Glutamatergic neuron (in vitro differentiated cells): ENCODE results near the gene HMX2. TPM values are rescaled to one million over a fixed set of nuclear protein-coding genes. Genes with fewer than 3 reads are reported as not detected.
A peak's percentile ranks its signal among the peaks of the same experiment; 100 is the strongest.

Source experiments
- DNase-seq: peaks from one replicate; pipeline ENCODE4 v3.0.0; 2022
- H3K27ac Mint-ChIP-seq: one replicate; pipeline ENCODE4 v1.8.0; 2020; ENCODE audit warnings: mild to moderate bottlenecking, mixed read lengths, inconsistent platforms; ENCODE audit not compliant: unreplicated experiment
- H3K27me3 Mint-ChIP-seq: one replicate; pipeline ENCODE4 v1.8.0; 2020; ENCODE audit warnings: mild to moderate bottlenecking, moderate library complexity, mixed read lengths, inconsistent platforms; ENCODE audit not compliant: unreplicated experiment
- H3K36me3 Mint-ChIP-seq: one replicate; pipeline ENCODE4 v1.8.0; 2020; ENCODE audit warnings: mild to moderate bottlenecking, mixed read lengths, inconsistent platforms; ENCODE audit not compliant: unreplicated experiment
- H3K4me1 Mint-ChIP-seq: one replicate; pipeline ENCODE4 v1.8.0; 2020; ENCODE audit warnings: mild to moderate bottlenecking, low read depth, mixed read lengths, inconsistent platforms; ENCODE audit not compliant: unreplicated experiment
- H3K4me3 Mint-ChIP-seq: one replicate; pipeline ENCODE4 v1.8.0; 2020; ENCODE audit warnings: mild to moderate bottlenecking, mixed read lengths, inconsistent platforms; ENCODE audit not compliant: unreplicated experiment
- H3K9me3 Mint-ChIP-seq: one replicate; pipeline ENCODE4 v1.8.0; 2020; ENCODE audit warnings: mild to moderate bottlenecking, moderate library complexity, mixed read lengths, inconsistent platforms; ENCODE audit not compliant: unreplicated experiment
- CTCF ChIP-seq: fragments of 200-600 bp; sonication (generic); IDR thresholded peaks from one replicate; pipeline ENCODE4 v1.5.0; 2021; ENCODE audit not compliant: partially characterized antibody, unreplicated experiment
- total RNA-seq: library from RNA; stranded (reverse); fragmentation: NEBNext Ultra II Directional; extraction: Animal tissue kit (Norgen Biotek cat#: 25700); gene quantifications from one replicate; pipeline ENCODE4 v1.2.1, GENCODE V29; 2021; ENCODE audit not compliant: unreplicated experiment

Gene HMX2
- total RNA-seq, 1 donor from 2014 or later = not detected

GRCh38 chr10:123139165-123139520 is 8.8 kb upstream of the HMX2 start:
- Mint-ChIP-seq H3K4me1 (peaks cover 18% of the 10 kb centered on the region), H3K4me3 (no peak overlapping the region)

GRCh38 chr10:123139521-123140163 is 8.3 kb upstream of the HMX2 start:
- Mint-ChIP-seq H3K27me3 (peaks cover 43% of the 10 kb centered on the region), H3K27ac (no peak overlapping the region), H3K36me3 (no peaks in the 10 kb centered on the region), H3K9me3 (peaks cover 13% of the 10 kb centered on the region), H3K4me3 (peak overlapping the region; percentile 59), H3K4me1 (peaks cover 17% of the 10 kb centered on the region)
- DNase-seq = no peak
- TF ChIP-seq CTCF = no peak

More at GRCh38 chr10:123139165-123139520, 8.8 kb upstream of the HMX2 start:
- no peaks in the 10 kb centered on the region for H3K36me3 Mint-ChIP-seq
- no peak overlapping the region for H3K27ac Mint-ChIP-seq
- peaks cover 42% of the 10 kb centered on the region for H3K27me3 Mint-ChIP-seq
- no peak for TF ChIP-seq CTCF
- DNase-seq = no peak
- peaks cover 15% of the 10 kb centered on the region for H3K9me3 Mint-ChIP-seq

GRCh38 chr10:123140164-123140982 is 7.6 kb upstream of the HMX2 start:
- peak overlapping the region; percentile 1 for H3K4me3 Mint-ChIP-seq
- H3K4me1 Mint-ChIP-seq = peaks cover 19% of the 10 kb centered on the region
- H3K27ac Mint-ChIP-seq = no peak overlapping the region
- H3K9me3 Mint-ChIP-seq = peaks cover 15% of the 10 kb centered on the region
- DNase-seq = peak; percentile 51
- TF ChIP-seq CTCF = no peak
- no peaks in the 10 kb centered on the region for H3K36me3 Mint-ChIP-seq
- H3K27me3 Mint-ChIP-seq = peaks cover 45% of the 10 kb centered on the region

DNA sequence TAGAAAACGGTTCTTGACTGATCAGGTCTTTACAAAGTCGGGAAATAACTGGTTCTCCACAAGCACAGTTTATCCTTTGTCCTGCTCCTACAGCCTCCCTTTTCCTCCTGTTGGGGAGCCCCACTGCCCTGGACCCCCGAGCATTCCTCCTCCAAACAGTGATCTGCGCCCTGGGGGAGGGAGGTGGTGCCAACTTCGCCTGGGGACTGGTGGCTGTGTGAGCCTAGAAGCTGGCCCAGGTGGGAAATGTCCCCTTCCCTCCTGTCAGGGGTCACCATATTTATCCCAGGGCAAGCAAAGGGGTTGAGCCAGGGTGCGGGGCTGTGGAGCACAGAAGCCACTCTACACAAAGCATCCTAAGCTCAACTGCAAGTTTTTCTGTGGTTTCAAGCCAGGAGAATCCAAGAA is 6.9 kb upstream of the HMX2 start:
- Mint-ChIP-seq H3K27ac (no peak overlapping the region), H3K4me3 (no peak overlapping the region), H3K4me1 (peaks cover 19% of the 10 kb centered on the region), H3K27me3 (peaks cover 49% of the 10 kb centered on the region), H3K9me3 (peaks cover 15% of the 10 kb centered on the region), H3K36me3 (no peaks in the 10 kb centered on the region)
- no peak for TF ChIP-seq CTCF
- DNase-seq = no peak
